ENCODE measurements around the gene EGLN3. TPM values are rescaled to one million over a fixed set of nuclear protein-coding genes. Genes with fewer than 3 reads are reported as not detected.

Gene EGLN3
- total RNA-seq, 4 donors from 2014 or later: 9.4 to 15.7 (median 13.5) TPM

DNA sequence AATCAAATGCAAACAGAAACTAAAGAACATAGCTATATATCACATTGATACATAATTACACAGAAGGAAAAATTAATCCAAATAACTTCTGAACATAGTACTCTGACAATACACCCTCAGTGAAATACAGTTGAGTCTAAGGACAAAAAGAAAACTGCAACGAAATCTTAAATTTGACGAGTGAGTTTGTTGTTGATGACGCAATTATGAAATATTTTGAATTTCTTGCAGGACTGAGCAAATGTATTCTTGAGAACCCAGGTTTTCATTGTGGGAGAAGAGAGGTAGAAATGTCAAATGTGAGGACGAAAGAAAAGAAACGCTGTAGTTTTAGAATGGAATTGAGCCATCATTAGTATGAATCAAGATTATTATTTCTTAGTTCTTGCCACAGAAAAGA, 46.3 kb downstream of the EGLN3 start:
- DNase-seq (no peak), ATAC-seq (no peak)
- TF ChIP-seq CTCF (IDR thresholded peaks at IDR 0.05 in 4 of 5, conservative IDR thresholded peaks at IDR 0.05 in 1 of 5) (no peak), POLR2A (IDR thresholded peaks at IDR 0.05) (no peak)
- Histone ChIP-seq H3K9me3 (no peaks in the 10 kb centered on the region), H3K27ac (no peak overlapping the region), H3K4me1 (peaks cover 0 to 5% of the 10 kb centered on the region in 2 donors), H3K36me3 (no peaks in the 10 kb centered on the region), H3K27me3 (no peaks in the 10 kb centered on the region), H3K4me3 (no peak overlapping the region)
- in situ Hi-C loops (cut with MboI; ENCODE audit: low sequenced_read_pairs in 4 of 4) (no loop called here), intact Hi-C loops (cut with DNase I; ENCODE audit: low total_unique reads) (no loop called here)

DNA sequence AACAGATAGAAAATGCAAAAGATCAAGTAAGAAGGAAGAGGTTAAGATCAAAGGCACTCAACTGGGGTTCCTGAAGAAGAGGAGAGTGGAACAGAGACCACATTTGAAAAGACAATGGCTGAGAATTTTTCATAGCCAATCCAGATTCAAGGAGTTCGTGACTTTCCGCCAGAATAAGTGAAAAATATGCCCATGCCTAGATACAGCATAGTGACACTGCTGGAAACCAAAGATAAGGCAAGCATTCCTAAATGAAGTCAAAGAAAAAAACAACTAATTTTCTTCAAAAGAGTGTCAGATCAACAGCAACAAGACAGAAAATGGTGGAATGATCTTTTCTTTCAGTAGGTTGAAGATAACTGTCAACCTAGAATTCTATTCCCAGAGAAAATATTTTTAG, 47.5 kb downstream of the EGLN3 start:
- Histone ChIP-seq H3K9me3 (no peaks in the 10 kb centered on the region), H3K27ac (no peak overlapping the region), H3K4me1 (peaks cover 0 to 5% of the 10 kb centered on the region in 2 donors), H3K27me3 (no peaks in the 10 kb centered on the region), H3K36me3 (no peaks in the 10 kb centered on the region), H3K4me3 (no peak overlapping the region)
- DNase-seq: no peak
- no peak for ATAC-seq
- intact Hi-C loops (cut with DNase I; ENCODE audit: low total_unique reads): no loop called here
- in situ Hi-C loops (cut with MboI; ENCODE audit: low sequenced_read_pairs in 4 of 4): no loop called here
- TF ChIP-seq POLR2A (IDR thresholded peaks at IDR 0.05): no peak

DNA sequence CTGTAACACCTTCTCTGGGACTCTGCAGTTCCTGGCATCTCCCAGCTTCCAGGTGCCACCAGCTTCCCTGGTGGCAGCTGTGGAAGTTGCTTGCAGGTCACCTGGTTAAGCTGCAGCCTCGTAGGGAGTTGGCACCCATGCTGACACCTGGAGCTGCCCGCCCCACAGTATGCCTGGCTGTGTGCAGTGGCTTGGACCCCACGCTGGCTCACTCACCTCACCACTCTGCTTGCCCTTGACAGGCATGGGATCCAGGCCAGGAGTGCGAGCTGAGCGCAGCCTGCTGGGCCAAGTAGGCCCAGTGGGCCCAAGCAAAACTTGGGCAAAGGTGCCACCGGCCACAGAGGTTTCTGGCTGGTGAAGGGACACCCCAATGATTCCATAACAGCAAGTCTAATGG, 48.5 kb downstream of the EGLN3 start:
- H3K4me3 ChIP-seq: no peak overlapping the region
- TF ChIP-seq CTCF (IDR thresholded peaks at IDR 0.05 in 4 of 5, conservative IDR thresholded peaks at IDR 0.05 in 1 of 5): no peak
- TF ChIP-seq POLR2A (IDR thresholded peaks at IDR 0.05): no peak
- DNase-seq: no peak
- H3K36me3 ChIP-seq: no peaks in the 10 kb centered on the region
- H3K27me3 ChIP-seq: no peaks in the 10 kb centered on the region
- no peak overlapping the region for H3K27ac ChIP-seq
- in situ Hi-C loops (cut with MboI; ENCODE audit: low sequenced_read_pairs in 4 of 4) (no loop called here), intact Hi-C loops (cut with DNase I; ENCODE audit: low total_unique reads) (no loop called here)
- ATAC-seq: no peak
- H3K9me3 ChIP-seq: no peaks in the 10 kb centered on the region
- peaks cover 0 to 5% of the 10 kb centered on the region in 2 donors for H3K4me1 ChIP-seq

GRCh38 chr14:33901426-33902155, 49.3 kb downstream of the EGLN3 start:
- H3K27ac ChIP-seq: no peak overlapping the region
- intact Hi-C loops (cut with DNase I; ENCODE audit: low total_unique reads): no loop called here
- in situ Hi-C loops (cut with MboI; ENCODE audit: low sequenced_read_pairs in 4 of 4): no loop called here

GRCh38 chr14:33900706-33901105, 50.2 kb downstream of the EGLN3 start:
- TF ChIP-seq POLR2A (IDR thresholded peaks at IDR 0.05): no peak
- no peak for TF ChIP-seq CTCF (IDR thresholded peaks at IDR 0.05 in 4 of 5, conservative IDR thresholded peaks at IDR 0.05 in 1 of 5)
- in situ Hi-C loops (cut with MboI; ENCODE audit: low sequenced_read_pairs in 4 of 4): no loop called here
- no peak overlapping the region for H3K4me3 ChIP-seq
- H3K36me3 ChIP-seq: no peaks in the 10 kb centered on the region
- H3K4me1 ChIP-seq: peaks cover 0 to 5% of the 10 kb centered on the region in 2 donors
- no peaks in the 10 kb centered on the region for H3K9me3 ChIP-seq
- no peak overlapping the region for H3K27ac ChIP-seq
- no peaks in the 10 kb centered on the region for H3K27me3 ChIP-seq
- ATAC-seq (no peak), DNase-seq (no peak)
- intact Hi-C loops (cut with DNase I; ENCODE audit: low total_unique reads): no loop called here

More at GRCh38 chr14:33901426-33902155, 49.3 kb downstream of the EGLN3 start:
- no peak for DNase-seq
- H3K4me3 ChIP-seq: no peak overlapping the region
- H3K9me3 ChIP-seq: no peaks in the 10 kb centered on the region
- H3K27me3 ChIP-seq: no peaks in the 10 kb centered on the region
- no peaks in the 10 kb centered on the region for H3K36me3 ChIP-seq
- TF ChIP-seq CTCF (IDR thresholded peaks at IDR 0.05 in 4 of 5, conservative IDR thresholded peaks at IDR 0.05 in 1 of 5) (no peak), POLR2A (IDR thresholded peaks at IDR 0.05) (no peak)
- H3K4me1 ChIP-seq: peaks cover 0 to 5% of the 10 kb centered on the region in 2 donors
- ATAC-seq: no peak
